Umbilical cord (tissue), 2 donors: Measurements from ENCODE around the gene SEC16B. TPM values are rescaled to one million over a fixed set of nuclear protein-coding genes. Genes with fewer than 3 reads are reported as not detected.

Experiments
- DNase-seq: peaks from one replicate; pipeline ENCODE4 v3.0.0-alpha.2; 2015; ENCODE audit warnings: low spot score
- total RNA-seq: library from RNA; depleted of rRNA; stranded (reverse); fragments of >200 nt; gene quantifications from one replicate; pipeline ENCODE4 v1.2.3, GENCODE V29; 2014; ENCODE audit warnings: low replicate concordance; ENCODE audit not compliant: insufficient read depth

The SEC16B gene
- total RNA-seq, 1 donor from 2014 or later = 9.6 TPM

GRCh38 chr1:177941976-177942375 is 27.9 kb downstream of the SEC16B start:
- no peak for DNase-seq

GRCh38 chr1:177940682-177941081 is 29.2 kb downstream of the SEC16B start:
- no peak for DNase-seq

GRCh38 chr1:177937931-177938330 is 31.9 kb downstream of the SEC16B start:
- DNase-seq = no peak

GRCh38 chr1:177937174-177937770 is 32.6 kb downstream of the SEC16B start:
- no peak for DNase-seq

- no peak for DNase-seq
Observed at GRCh38 chr1:177935638-177936415, 34.0 kb downstream of the SEC16B start.

GRCh38 chr1:177934927-177935326 is 34.9 kb downstream of the SEC16B start:
- no peak for DNase-seq

- no peak for DNase-seq
Observed at GRCh38 chr1:177934461-177934860, 35.4 kb downstream of the SEC16B start.

GRCh38 chr1:177933881-177934280 is 36.0 kb downstream of the SEC16B start:
- DNase-seq = no peak

- DNase-seq = no peak
Observed at GRCh38 chr1:177932123-177932522, 37.7 kb downstream of the SEC16B start.

GRCh38 chr1:177928952-177929351 is 40.9 kb downstream of the SEC16B start:
- DNase-seq = no peak

GRCh38 chr1:177928194-177928593 is 41.7 kb downstream of the SEC16B start:
- no peak for DNase-seq

GRCh38 chr1:177927021-177927596 is 42.7 kb downstream of the SEC16B start:
- no peak for DNase-seq

GRCh38 chr1:177926201-177926600 is 43.7 kb downstream of the SEC16B start:
- no peak for DNase-seq

GRCh38 chr1:177925006-177925405 is 44.9 kb downstream of the SEC16B start:
- DNase-seq = no peak

GRCh38 chr1:177923441-177923840 is 46.4 kb downstream of the SEC16B start:
- DNase-seq = no peak

GRCh38 chr1:177922209-177922608 is 47.6 kb downstream of the SEC16B start:
- no peak for DNase-seq

GRCh38 chr1:177921590-177921989 is 48.3 kb downstream of the SEC16B start:
- no peak for DNase-seq

GRCh38 chr1:177920091-177920490 is 49.8 kb downstream of the SEC16B start:
- no peak for DNase-seq

GRCh38 chr1:177915641-177916040 is 54.2 kb downstream of the SEC16B start:
- DNase-seq = no peak

GRCh38 chr1:177914603-177915002 is 55.3 kb downstream of the SEC16B start:
- no peak for DNase-seq

- DNase-seq = no peak
Observed at GRCh38 chr1:177913762-177914540, 55.9 kb downstream of the SEC16B start.

- DNase-seq = no peak
Observed at GRCh38 chr1:177912991-177913390, 56.9 kb downstream of the SEC16B start.
